ENCODE data around the gene ADARB2. TPM values are rescaled to one million over a fixed set of nuclear protein-coding genes. Genes with fewer than 3 reads are reported as not detected.
"Not testable (repeated sequence)": the region's sequence is repeated elsewhere in the genome, so short reads cannot be mapped to it uniquely, and the experiment has no call there.

ADARB2 gene
- total RNA-seq, 1 donor from 2014 or later: 1.2 TPM

DNA sequence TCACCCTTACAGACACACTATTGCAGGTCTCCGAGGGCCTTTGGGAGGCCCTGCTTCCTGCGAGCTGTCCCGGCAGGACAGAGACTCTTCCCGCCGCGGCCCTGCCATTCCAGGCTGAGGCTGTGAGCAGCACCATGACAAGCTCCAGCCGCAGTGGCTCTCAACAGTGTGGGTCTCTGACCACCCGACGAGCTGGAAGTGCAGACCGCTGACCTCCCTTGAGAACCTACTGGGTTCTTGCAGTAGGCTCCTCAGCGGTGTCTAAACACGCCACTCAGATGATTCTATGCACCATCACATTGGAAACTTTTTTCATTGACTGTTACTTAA lies 377.7 kb downstream of the ADARB2 start:
- intact Hi-C loops (cut with DNase I): no loop called here
- H3K27ac ChIP-seq: no peak overlapping the region
- no peaks in the 10 kb centered on the region for H3K4me1 ChIP-seq
- DNase-seq (peak; percentile 56), ATAC-seq (no peak)
- H3K4me3 ChIP-seq: no peak overlapping the region
- TF ChIP-seq, protein P1, sequence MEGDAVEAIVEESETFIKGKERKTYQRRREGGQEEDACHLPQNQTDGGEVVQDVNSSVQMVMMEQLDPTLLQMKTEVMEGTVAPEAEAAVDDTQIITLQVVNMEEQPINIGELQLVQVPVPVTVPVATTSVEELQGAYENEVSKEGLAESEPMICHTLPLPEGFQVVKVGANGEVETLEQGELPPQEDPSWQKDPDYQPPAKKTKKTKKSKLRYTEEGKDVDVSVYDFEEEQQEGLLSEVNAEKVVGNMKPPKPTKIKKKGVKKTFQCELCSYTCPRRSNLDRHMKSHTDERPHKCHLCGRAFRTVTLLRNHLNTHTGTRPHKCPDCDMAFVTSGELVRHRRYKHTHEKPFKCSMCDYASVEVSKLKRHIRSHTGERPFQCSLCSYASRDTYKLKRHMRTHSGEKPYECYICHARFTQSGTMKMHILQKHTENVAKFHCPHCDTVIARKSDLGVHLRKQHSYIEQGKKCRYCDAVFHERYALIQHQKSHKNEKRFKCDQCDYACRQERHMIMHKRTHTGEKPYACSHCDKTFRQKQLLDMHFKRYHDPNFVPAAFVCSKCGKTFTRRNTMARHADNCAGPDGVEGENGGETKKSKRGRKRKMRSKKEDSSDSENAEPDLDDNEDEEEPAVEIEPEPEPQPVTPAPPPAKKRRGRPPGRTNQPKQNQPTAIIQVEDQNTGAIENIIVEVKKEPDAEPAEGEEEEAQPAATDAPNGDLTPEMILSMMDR (IDR thresholded peaks at IDR 0.05): no peak
- H3K27me3 ChIP-seq: peaks cover 13% of the 10 kb centered on the region
- H3K9me3 ChIP-seq: no peaks in the 10 kb centered on the region
- no peaks in the 10 kb centered on the region for H3K36me3 ChIP-seq

- Histone ChIP-seq H3K27ac (no peak overlapping the region), H3K4me3 (no peak overlapping the region), H3K36me3 (no peaks in the 10 kb centered on the region), H3K9me3 (no peaks in the 10 kb centered on the region), H3K4me1 (no peaks in the 10 kb centered on the region), H3K27me3 (peaks cover 13% of the 10 kb centered on the region)
- intact Hi-C loops (cut with DNase I): no loop called here
- ATAC-seq: no peak
- TF ChIP-seq, protein P1 (IDR thresholded peaks at IDR 0.05): no peak
- DNase-seq: no peak
Measured at GRCh38 chr10:1358860-1359625, 378.3 kb downstream of the ADARB2 start.

DNA sequence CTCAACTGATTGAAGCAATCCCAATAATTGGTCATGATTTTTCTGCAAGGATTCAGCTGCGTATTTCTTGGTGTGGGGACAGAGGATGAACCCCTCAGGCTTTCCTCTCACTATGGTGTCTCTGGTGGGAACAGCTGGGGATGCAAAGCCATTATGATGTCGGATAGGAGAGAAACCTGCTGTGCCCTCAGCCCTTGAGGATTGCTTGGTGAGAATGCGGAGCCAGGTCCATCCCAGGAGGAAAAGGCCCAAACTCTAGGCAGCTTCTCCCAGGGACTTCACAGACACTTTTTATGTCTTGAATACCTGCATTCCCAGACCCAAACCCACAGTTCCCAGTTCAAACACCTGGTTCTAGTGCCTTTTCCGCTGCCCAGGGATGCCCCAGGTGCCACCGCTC lies 379.2 kb downstream of the ADARB2 start:
- ATAC-seq (no peak), DNase-seq (no peak)
- TF ChIP-seq, protein P1 (IDR thresholded peaks at IDR 0.05): no peak
- Histone ChIP-seq H3K36me3 (no peaks in the 10 kb centered on the region), H3K4me1 (no peaks in the 10 kb centered on the region), H3K27ac (no peak overlapping the region), H3K27me3 (peaks cover 13% of the 10 kb centered on the region), H3K4me3 (no peak overlapping the region), H3K9me3 (no peaks in the 10 kb centered on the region)
- intact Hi-C loops (cut with DNase I): no loop called here

DNA sequence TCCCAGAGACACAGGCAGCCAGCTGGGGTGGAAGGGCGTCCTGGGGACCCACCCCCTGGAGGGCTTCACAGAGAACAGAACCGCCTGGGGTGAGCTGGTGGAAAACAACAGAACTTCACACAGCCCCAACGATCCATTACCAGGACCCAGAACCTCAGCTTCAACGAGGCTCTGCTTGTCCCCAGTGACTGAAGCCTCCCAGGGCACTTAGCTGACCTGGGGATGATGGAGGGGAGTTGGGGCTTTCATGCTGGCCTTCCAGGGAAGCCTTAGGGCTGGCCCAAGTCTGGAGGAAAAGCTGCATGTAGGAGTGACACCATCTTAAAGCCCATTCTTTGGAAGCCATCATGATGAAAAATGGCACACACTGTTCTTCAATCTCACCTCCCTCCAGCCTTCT lies 381.0 kb downstream of the ADARB2 start:
- ATAC-seq: no peak
- intact Hi-C loops (cut with DNase I): no loop called here
- Histone ChIP-seq H3K27ac (no peak overlapping the region), H3K9me3 (no peaks in the 10 kb centered on the region), H3K4me3 (no peak overlapping the region), H3K4me1 (no peaks in the 10 kb centered on the region), H3K36me3 (no peaks in the 10 kb centered on the region), H3K27me3 (peaks cover 6% of the 10 kb centered on the region)
- DNase-seq: peak; percentile 38
- TF ChIP-seq, protein P1 (IDR thresholded peaks at IDR 0.05): no peak

- Histone ChIP-seq H3K27me3 (peaks cover 6% of the 10 kb centered on the region), H3K4me3 (no peak overlapping the region), H3K4me1 (no peaks in the 10 kb centered on the region), H3K27ac (no peak overlapping the region), H3K9me3 (no peaks in the 10 kb centered on the region), H3K36me3 (no peaks in the 10 kb centered on the region)
- intact Hi-C loops (cut with DNase I): no loop called here
- no peak for ATAC-seq
- TF ChIP-seq, protein P1 (IDR thresholded peaks at IDR 0.05): no peak
- peak; percentile 46 for DNase-seq
Measured at GRCh38 chr10:1354809-1355710, 382.3 kb downstream of the ADARB2 start.

- H3K27me3 ChIP-seq; ATAC-seq; H3K4me3 ChIP-seq; H3K27ac ChIP-seq; intact Hi-C loops (cut with DNase I); H3K36me3 ChIP-seq; H3K4me1 ChIP-seq; H3K9me3 ChIP-seq; DNase-seq: not testable (repeated sequence)
Measured at GRCh38 chr10:1352296-1352695, 385.0 kb downstream of the ADARB2 start.
